ENCODE measurements around the gene PGLYRP1.
A peak's percentile ranks its signal among the peaks of the same experiment; 100 is the strongest.

PGLYRP1 gene

DNA sequence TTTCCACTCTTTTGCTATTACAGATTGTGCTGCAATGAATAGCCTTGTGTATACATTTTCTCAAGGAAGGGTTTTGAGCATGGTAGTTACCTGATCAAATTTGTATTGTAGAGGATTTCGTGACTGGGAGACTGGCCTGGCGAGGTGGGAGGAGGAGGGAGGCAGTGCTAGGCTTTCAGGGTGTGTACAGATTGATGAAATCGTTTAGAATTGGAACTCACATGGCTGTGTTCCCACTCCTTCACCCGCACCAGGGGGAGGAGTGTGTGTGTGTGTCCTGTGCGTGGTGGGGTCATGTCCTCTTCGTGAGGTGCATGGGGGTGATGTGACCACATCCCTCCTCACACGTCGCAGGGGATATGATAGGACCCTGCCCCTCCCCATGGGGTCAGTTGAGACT lies 8.3 kb downstream of the PGLYRP1 start:
- ATAC-seq, result no peak
- TF ChIP-seq ZNF8 (CRISPR knock-in tag; IDR thresholded peaks at IDR 0.05) (no peak), TOX (CRISPR knock-in tag; IDR thresholded peaks at IDR 0.05; ENCODE audit: borderline replicate concordance) (no peak), ZFP3 (CRISPR knock-in tag; IDR thresholded peaks at IDR 0.05) (no peak), TCF4 (CRISPR knock-in tag; IDR thresholded peaks at IDR 0.05; ENCODE audit: borderline replicate concordance) (no peak), SNAI2 (CRISPR knock-in tag; IDR thresholded peaks at IDR 0.05) (no peak), PPARA (CRISPR knock-in tag; IDR thresholded peaks at IDR 0.05; ENCODE audit: borderline replicate concordance) (no peak), ZFP30 (CRISPR knock-in tag; IDR thresholded peaks at IDR 0.05) (no peak), BACH2 (CRISPR knock-in tag; IDR thresholded peaks at IDR 0.05; ENCODE audit: borderline replicate concordance) (no peak), RARB (CRISPR knock-in tag; IDR thresholded peaks at IDR 0.05) (no peak), OSR1 (CRISPR knock-in tag; IDR thresholded peaks at IDR 0.05) (no peak), ZNF565 (CRISPR knock-in tag; conservative IDR thresholded peaks at IDR 0.05; ENCODE audit: low read depth) (no peak)
- TF ChIP-seq, protein P1, sequence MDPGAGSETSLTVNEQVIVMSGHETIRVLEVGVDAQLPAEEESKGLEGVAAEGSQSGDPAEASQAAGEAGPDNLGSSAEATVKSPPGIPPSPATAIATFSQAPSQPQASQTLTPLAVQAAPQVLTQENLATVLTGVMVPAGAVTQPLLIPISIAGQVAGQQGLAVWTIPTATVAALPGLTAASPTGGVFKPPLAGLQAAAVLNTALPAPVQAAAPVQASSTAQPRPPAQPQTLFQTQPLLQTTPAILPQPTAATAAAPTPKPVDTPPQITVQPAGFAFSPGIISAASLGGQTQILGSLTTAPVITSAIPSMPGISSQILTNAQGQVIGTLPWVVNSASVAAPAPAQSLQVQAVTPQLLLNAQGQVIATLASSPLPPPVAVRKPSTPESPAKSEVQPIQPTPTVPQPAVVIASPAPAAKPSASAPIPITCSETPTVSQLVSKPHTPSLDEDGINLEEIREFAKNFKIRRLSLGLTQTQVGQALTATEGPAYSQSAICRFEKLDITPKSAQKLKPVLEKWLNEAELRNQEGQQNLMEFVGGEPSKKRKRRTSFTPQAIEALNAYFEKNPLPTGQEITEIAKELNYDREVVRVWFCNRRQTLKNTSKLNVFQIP (CRISPR knock-in tag; IDR thresholded peaks at IDR 0.05; ENCODE audit: borderline replicate concordance, low read depth), result no peak

DNA sequence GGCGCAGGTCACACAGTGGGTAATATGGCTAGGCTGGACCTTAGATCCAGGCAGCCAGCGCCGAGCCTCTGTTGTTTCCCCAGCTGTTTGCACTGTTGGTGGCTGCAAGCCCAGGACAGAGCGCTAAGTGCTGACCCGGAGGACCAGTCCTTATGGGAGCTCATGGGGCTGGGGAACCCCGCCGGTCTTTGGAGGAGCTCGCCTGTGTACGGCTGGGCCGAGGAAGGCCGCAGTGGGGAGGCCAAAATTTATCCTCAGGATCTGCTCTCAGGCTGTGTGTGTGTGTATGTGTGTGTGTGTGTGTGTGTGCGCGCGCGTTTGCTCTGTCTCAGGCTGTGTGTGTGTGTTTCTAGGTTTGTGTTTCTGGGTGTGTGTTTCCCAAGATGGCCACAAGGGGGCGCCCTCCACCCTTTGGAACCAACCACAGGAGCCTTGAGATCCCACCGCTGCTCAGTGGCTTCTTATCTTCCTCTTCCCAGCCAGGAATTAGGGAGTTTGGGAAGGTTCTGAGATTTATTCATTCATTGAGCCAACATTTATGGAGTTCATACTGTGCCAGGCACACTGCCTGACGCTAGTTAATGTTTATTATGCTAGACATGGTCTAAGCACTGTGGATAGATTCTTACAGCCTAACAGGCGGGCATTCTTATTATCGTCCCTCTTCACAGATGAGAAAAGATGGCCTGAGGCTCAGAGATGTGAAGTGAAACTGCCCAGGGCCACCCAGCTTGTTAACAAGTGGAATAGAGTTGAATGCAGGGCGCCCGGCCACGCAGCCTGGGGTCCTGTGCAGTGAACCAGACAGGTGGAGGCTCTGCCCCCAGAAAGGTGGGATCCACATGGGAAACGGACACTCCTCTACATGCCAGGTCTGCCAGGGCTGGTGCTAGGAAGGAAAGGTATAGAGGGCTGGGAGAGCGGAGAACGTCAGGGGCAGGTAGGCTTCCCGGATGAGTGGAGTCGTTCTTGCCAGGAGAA lies 13.0 kb downstream of the PGLYRP1 start:
- peak; percentile 97 for ATAC-seq
- no peak for TF ChIP-seq ZNF565 (CRISPR knock-in tag; conservative IDR thresholded peaks at IDR 0.05; ENCODE audit: low read depth)
- TF ChIP-seq, protein P2, sequence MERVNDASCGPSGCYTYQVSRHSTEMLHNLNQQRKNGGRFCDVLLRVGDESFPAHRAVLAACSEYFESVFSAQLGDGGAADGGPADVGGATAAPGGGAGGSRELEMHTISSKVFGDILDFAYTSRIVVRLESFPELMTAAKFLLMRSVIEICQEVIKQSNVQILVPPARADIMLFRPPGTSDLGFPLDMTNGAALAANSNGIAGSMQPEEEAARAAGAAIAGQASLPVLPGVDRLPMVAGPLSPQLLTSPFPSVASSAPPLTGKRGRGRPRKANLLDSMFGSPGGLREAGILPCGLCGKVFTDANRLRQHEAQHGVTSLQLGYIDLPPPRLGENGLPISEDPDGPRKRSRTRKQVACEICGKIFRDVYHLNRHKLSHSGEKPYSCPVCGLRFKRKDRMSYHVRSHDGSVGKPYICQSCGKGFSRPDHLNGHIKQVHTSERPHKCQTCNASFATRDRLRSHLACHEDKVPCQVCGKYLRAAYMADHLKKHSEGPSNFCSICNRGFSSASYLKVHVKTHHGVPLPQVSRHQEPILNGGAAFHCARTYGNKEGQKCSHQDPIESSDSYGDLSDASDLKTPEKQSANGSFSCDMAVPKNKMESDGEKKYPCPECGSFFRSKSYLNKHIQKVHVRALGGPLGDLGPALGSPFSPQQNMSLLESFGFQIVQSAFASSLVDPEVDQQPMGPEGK (CRISPR knock-in tag; IDR thresholded peaks at IDR 0.05; ENCODE audit: borderline replicate concordance), result no peak
- no peak for TF ChIP-seq SNAI2 (CRISPR knock-in tag; IDR thresholded peaks at IDR 0.05)
- TF ChIP-seq ZNF70 (CRISPR knock-in tag; IDR thresholded peaks at IDR 0.05), result no peak
- TF ChIP-seq, protein P1 (CRISPR knock-in tag; IDR thresholded peaks at IDR 0.05; ENCODE audit: borderline replicate concordance, low read depth), result no peak
- no peak for TF ChIP-seq PPARA (CRISPR knock-in tag; IDR thresholded peaks at IDR 0.05; ENCODE audit: borderline replicate concordance)
- no peak for TF ChIP-seq ZFP3 (CRISPR knock-in tag; IDR thresholded peaks at IDR 0.05)

DNA sequence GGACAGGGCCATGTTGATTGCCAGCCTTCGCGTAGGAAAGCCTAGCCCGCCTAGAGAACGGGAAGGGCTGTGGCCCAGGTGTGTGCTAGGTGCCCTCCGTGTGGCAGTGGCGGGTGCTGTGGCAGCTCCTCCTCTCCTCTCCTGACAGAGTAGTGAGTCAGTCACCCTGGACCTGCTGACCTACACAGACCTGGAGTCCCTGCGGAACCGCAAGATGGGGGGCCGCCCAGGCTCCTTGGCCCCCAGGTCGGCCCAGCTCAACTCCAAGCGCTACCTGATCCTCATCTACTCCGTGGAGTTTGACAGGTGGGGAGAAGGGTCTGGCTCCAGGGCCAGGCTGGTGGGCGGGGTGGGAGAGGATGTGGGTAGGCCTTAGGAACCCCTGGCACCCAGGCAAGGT lies 16.4 kb downstream of the PGLYRP1 start:
- no peak for TF ChIP-seq TOX (CRISPR knock-in tag; IDR thresholded peaks at IDR 0.05; ENCODE audit: borderline replicate concordance)
- ATAC-seq, result no peak

DNA sequence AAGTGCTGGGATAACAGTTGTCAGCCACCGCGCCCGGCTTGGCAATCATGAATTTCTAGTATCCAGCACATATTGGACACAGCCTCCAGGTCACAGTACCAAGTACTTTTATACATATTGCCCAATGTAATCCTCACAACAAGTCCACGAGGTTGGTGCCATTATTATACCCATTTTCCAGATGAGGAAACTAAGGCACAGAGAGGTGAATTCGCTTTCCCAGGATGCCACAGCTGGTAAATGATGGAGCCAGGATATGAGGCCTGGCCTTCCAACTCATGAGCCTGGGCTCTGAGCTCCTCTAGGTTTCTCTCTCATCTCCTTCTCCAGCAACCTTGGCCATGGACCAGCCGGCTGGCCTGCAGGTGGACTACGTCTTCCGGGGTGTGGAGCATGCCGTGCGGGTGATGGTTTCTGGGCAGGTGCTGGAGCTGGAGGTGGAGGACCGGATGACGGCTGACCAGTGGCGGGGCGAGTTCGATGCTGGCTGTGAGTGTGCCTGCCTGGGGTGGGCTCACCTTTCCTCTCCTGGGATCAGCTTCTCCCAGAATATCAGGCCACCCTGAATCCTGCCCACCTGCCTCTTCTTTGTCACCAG lies 20.1 kb downstream of the PGLYRP1 start:
- TF ChIP-seq, protein P3, sequence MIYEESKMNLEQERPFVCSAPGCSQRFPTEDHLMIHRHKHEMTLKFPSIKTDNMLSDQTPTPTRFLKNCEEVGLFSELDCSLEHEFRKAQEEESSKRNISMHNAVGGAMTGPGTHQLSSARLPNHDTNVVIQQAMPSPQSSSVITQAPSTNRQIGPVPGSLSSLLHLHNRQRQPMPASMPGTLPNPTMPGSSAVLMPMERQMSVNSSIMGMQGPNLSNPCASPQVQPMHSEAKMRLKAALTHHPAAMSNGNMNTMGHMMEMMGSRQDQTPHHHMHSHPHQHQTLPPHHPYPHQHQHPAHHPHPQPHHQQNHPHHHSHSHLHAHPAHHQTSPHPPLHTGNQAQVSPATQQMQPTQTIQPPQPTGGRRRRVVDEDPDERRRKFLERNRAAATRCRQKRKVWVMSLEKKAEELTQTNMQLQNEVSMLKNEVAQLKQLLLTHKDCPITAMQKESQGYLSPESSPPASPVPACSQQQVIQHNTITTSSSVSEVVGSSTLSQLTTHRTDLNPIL (CRISPR knock-in tag; IDR thresholded peaks at IDR 0.05; ENCODE audit: low read depth), result no peak
- TF ChIP-seq, protein P4, sequence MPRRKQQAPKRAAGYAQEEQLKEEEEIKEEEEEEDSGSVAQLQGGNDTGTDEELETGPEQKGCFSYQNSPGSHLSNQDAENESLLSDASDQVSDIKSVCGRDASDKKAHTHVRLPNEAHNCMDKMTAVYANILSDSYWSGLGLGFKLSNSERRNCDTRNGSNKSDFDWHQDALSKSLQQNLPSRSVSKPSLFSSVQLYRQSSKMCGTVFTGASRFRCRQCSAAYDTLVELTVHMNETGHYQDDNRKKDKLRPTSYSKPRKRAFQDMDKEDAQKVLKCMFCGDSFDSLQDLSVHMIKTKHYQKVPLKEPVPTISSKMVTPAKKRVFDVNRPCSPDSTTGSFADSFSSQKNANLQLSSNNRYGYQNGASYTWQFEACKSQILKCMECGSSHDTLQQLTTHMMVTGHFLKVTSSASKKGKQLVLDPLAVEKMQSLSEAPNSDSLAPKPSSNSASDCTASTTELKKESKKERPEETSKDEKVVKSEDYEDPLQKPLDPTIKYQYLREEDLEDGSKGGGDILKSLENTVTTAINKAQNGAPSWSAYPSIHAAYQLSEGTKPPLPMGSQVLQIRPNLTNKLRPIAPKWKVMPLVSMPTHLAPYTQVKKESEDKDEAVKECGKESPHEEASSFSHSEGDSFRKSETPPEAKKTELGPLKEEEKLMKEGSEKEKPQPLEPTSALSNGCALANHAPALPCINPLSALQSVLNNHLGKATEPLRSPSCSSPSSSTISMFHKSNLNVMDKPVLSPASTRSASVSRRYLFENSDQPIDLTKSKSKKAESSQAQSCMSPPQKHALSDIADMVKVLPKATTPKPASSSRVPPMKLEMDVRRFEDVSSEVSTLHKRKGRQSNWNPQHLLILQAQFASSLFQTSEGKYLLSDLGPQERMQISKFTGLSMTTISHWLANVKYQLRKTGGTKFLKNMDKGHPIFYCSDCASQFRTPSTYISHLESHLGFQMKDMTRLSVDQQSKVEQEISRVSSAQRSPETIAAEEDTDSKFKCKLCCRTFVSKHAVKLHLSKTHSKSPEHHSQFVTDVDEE (CRISPR knock-in tag; IDR thresholded peaks at IDR 0.05), result no peak
- TF ChIP-seq TOX (CRISPR knock-in tag; IDR thresholded peaks at IDR 0.05; ENCODE audit: borderline replicate concordance) (no peak), BACH2 (CRISPR knock-in tag; IDR thresholded peaks at IDR 0.05; ENCODE audit: borderline replicate concordance) (no peak), ISL1 (CRISPR knock-in tag; IDR thresholded peaks at IDR 0.05) (no peak)
- TF ChIP-seq, protein P2 (CRISPR knock-in tag; IDR thresholded peaks at IDR 0.05; ENCODE audit: borderline replicate concordance), result no peak
- no peak for ATAC-seq
